Esophagus (tissue), 2 donors: ENCODE measurements around the gene FANCC. TPM values are rescaled to one million over a fixed set of nuclear protein-coding genes. Genes with fewer than 3 reads are reported as not detected.

Experiments
- H3K27ac ChIP-seq, 2 donors: one replicate each; pipeline ENCODE4 v1.5.1; 2013; ENCODE audit warnings: low read depth in 2 of 2, mild to moderate bottlenecking in 2 of 2, inconsistent platforms in 1 of 2, low read length in 1 of 2, moderate library complexity in 1 of 2
- H3K27me3 ChIP-seq, 2 donors: one replicate each; pipeline ENCODE4 v1.6.1; 2013; ENCODE audit warnings: low read length in 2 of 2, control low read depth in 1 of 2, mild to moderate bottlenecking in 1 of 2; ENCODE audit not compliant: insufficient read depth in 2 of 2, control insufficient read depth in 1 of 2
- H3K36me3 ChIP-seq, 2 donors: one replicate each; pipeline ENCODE4 v1.6.1; 2013; ENCODE audit warnings: low read length in 1 of 2; ENCODE audit not compliant: control insufficient read depth in 2 of 2, insufficient read depth in 2 of 2
- H3K4me1 ChIP-seq, 2 donors: one replicate each; pipeline ENCODE4 v1.6.1; 2013; ENCODE audit warnings: low read length in 1 of 2; ENCODE audit not compliant: control insufficient read depth in 2 of 2, insufficient read depth in 2 of 2
- H3K4me3 ChIP-seq, 2 donors: one replicate each; pipeline ENCODE4 v1.5.1; 2013; ENCODE audit warnings: low read length in 2 of 2, mild to moderate bottlenecking in 2 of 2, low read depth in 1 of 2, moderate library complexity in 1 of 2
- H3K9me3 ChIP-seq, 2 donors: one replicate each; pipeline ENCODE4 v1.6.1; 2013; ENCODE audit warnings: mild to moderate bottlenecking in 2 of 2, low read depth in 1 of 2, low read length in 1 of 2, moderate library complexity in 1 of 2; ENCODE audit not compliant: control insufficient read depth in 2 of 2, insufficient read depth in 1 of 2
- WGBS, 2 donors: extraction: QIAGEN DNeasy Blood & Tissue Kit; methylation state at CpG; one replicate each; pipeline ENCODE4 v1.1.7; 2013; 5-methylcytosine and 5-hydroxymethylcytosine counted together
- polyA plus RNA-seq, 2 donors: library from polyadenylated mRNA; stranded (reverse); fragments of 200-250 nt; gene quantifications; one replicate each; pipeline ENCODE4 v1.2.3, GENCODE V29; 2013
- donor health status: healthy with polysubstance abuse.
- donor health status: Bipolar disorder and iron deficiency.

Gene FANCC
- polyA plus RNA-seq, 2 donors = 2.5 to 3.6 TPM

DNA sequence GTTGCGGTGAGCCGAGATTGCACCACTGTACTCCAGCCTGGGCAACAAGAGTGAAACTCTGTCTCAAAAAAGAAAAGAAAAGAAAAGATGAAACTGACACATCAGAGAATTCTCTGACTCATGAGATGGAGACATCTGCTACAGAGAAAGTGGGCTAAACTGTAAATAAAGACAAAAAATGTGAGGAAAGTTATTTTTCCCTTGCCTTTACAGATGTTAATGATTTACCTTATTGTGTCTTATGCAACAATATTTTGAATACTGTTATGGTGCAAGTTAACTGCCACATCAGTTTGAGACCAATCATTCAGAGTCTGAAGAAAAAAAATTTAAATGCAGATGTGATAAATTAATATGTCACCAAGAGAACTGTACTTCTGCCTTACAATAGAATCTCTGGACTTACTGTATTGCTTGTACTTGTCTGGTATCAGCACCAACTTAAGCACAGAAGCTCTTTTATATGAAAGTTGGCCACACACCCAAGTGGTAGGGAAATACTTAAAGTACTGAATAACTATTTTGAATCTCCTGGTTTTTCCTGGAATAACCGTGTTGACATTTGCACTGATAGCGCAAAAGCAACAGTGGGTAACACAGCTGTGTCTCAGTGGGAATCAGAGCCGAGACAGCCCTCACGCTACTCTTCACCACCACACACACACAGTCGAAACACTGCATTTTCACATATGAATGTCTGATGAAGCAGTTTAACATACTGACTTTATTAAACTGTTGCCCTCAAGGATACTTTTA is 169.9 kb downstream of the FANCC start:
- Histone ChIP-seq H3K36me3 (no peaks in the 10 kb centered on the region), H3K4me3 (no peak overlapping the region), H3K27me3 (no peaks in the 10 kb centered on the region), H3K27ac (no peak overlapping the region), H3K4me1 (no peaks in the 10 kb centered on the region), H3K9me3 (no peaks in the 10 kb centered on the region)
- WGBS, 2 donors = 78 to 86% methylated on average over 7 of the region's 7 CpGs

DNA sequence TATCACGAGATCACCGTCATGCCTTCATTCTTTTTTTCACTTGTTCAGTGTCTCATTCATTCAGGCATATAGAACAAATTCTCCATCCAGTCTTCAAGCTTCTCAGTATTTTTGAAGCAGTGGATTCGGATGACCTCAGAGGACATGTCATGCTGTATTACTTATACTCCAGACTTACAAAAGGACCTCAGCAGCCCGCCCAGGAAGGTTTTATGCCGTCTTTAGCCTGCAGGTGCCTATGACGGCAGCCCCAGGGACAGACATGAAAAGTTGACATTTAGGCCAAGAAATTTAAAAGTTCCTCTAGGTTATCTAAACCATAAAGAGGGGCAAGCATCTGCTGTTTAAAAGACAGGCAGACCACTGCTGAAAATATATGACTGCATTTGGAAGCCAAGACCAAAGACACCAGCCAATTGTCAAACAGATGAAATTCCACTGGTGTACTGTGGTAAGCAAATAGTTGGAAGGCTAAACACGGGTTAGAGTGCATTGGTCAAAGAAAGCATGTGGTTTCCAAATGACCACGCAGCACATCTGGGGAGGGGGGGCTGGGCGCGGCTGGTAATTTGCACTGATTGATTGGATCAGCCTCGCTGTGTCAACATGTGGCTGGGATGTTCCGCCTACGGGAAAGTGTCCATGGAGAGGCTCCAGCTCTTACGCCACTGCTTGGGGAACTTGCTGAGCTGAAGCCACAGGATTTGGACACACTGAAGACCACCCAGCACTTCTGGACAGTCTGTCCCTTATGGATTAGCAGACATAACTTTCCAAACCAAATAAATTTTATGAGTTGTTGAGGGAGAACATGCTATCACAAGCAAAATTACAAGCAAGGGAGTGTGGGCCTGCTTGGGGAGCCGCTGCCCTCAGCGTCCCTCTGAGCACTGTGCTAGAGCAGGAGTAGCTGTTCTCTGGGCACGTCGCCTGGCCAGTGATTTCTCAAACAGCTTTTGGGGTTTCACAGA is 173.6 kb downstream of the FANCC start:
- Histone ChIP-seq H3K27me3 (no peaks in the 10 kb centered on the region), H3K9me3 (no peaks in the 10 kb centered on the region), H3K36me3 (no peaks in the 10 kb centered on the region), H3K27ac (peak overlapping the region; percentile 20 to 49), H3K4me3 (no peak overlapping the region), H3K4me1 (no peaks in the 10 kb centered on the region)
- WGBS, 2 donors = 62 to 72% methylated on average over 18 of the region's 18 CpGs

DNA sequence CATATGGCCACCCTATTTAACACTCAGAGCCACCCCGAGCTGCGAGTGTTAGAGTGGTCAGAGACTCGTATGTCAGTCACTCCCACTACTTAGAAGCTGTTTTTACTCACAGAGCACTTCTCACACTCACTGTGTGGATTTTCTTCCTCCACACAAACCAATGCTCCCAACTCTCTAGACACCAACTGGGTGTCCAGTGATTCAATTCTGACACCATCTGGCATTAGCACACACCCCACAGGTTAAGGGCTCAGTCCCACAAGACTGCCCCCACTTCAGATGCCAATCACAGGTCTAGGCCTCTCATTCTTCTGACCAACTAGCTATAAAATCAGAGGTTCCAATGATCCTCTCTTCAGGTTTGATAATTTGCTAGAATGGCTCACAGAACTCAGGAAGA is 174.8 kb downstream of the FANCC start:
- peaks cover 0 to 2% of the 10 kb centered on the region in 2 donors for H3K36me3 ChIP-seq
- 63 to 78% methylated on average over 3 of the region's 3 CpGs for WGBS, 2 donors
- no peak overlapping the region for H3K4me3 ChIP-seq
- H3K4me1 ChIP-seq = no peaks in the 10 kb centered on the region
- no peaks in the 10 kb centered on the region for H3K27me3 ChIP-seq
- peak overlapping the region; percentile 11 to 37 for H3K27ac ChIP-seq
- no peaks in the 10 kb centered on the region for H3K9me3 ChIP-seq

DNA sequence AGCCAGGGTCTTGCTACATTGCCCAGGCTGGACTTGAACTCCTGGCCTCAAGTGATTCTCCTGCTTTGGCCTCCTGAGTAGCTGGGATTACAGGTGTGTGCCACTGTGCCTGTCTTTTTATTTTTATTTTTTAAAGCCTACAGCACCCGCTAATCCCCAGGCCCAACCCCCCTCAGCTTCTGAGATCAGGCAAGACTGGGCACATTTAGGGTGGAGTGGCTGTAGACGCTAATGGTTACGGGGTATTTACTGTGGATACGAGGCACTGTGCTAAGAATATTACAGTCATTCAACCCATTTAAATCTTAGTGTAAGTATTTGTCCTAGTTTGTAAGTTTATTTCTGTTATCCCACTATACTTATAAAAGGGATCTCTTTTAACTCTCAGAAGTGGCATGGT is 175.2 kb downstream of the FANCC start:
- Histone ChIP-seq H3K4me3 (no peak overlapping the region), H3K27me3 (no peaks in the 10 kb centered on the region), H3K27ac (peak overlapping the region in 1 of 2 donors; percentile 11), H3K36me3 (peaks cover 0 to 2% of the 10 kb centered on the region in 2 donors), H3K9me3 (no peaks in the 10 kb centered on the region), H3K4me1 (no peaks in the 10 kb centered on the region)
- WGBS, 2 donors = 44 to 72% methylated on average over 4 of the region's 4 CpGs

DNA sequence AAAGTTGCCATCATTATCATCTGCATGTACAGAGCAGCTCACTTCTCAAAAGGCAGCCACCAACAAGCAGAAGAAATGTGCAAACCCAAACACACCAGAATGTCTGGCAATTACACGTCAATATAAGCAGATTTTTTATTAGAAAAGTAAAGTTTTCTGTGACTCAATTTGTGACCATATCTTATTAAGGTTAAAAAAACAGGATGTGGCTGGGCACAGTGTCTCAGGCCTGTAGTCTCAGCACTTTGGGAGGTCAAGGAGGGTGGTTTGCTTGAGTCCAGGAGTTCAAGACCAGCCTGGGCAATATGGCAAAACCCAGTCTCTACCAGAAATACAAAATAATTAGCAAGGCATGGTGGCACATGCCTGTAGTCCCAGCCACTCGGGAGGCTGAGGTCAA is 176.7 kb downstream of the FANCC start:
- WGBS, 2 donors = 77 to 80% methylated on average over 2 of the region's 2 CpGs
- H3K4me3 ChIP-seq = no peak overlapping the region
- no peaks in the 10 kb centered on the region for H3K4me1 ChIP-seq
- no peaks in the 10 kb centered on the region for H3K9me3 ChIP-seq
- H3K27ac ChIP-seq = no peak overlapping the region
- H3K36me3 ChIP-seq = peaks cover 0 to 2% of the 10 kb centered on the region in 2 donors
- H3K27me3 ChIP-seq = no peaks in the 10 kb centered on the region

DNA sequence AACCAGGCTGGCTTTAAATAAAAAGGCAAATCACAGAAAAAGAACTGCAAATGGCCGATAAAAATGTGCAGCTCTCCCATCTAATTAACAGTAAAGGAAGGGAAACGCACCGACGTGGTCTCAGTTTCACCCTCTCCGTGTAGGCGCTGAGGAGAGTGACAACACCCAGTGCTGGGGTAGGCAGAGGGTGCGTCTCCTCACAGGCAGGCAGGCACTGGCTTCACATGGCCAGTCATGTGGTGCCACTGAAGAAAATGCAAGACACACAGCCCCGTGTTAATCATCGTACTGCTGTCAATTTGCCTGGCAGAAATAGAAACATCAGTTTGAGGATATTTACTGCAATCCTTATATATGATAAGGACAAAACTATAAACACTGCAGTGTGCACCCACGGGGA is 178.4 kb downstream of the FANCC start:
- no peaks in the 10 kb centered on the region for H3K9me3 ChIP-seq
- peaks cover 0 to 2% of the 10 kb centered on the region in 2 donors for H3K36me3 ChIP-seq
- H3K27me3 ChIP-seq = no peaks in the 10 kb centered on the region
- no peaks in the 10 kb centered on the region for H3K4me1 ChIP-seq
- H3K4me3 ChIP-seq = no peak overlapping the region
- WGBS, 2 donors = 92 to 93% methylated on average over 10 of the region's 10 CpGs
- H3K27ac ChIP-seq = no peak overlapping the region

DNA sequence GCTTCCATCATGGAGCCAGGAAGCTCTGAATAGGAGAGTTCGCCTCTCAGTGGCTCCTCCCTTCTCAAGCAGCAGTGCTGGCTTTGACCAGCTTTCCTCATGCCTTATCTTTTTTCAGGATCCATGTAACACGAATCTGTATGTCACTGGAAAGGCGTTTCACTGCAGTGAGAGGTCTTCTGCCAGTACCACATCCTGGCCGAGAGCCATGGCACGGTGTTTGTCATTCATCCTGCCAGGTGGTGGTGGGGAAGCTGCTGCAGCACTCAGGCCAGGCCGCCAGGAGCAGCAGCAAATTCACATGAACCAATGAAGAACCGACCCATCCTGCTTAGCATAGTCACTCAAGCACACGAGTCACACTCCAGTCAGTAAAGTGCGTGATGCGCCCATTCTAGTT is 179.0 kb downstream of the FANCC start:
- no peaks in the 10 kb centered on the region for H3K9me3 ChIP-seq
- 69 to 75% methylated on average over 10 of the region's 10 CpGs for WGBS, 2 donors
- no peaks in the 10 kb centered on the region for H3K27me3 ChIP-seq
- H3K4me1 ChIP-seq = no peaks in the 10 kb centered on the region
- no peak overlapping the region for H3K27ac ChIP-seq
- H3K36me3 ChIP-seq = peaks cover 0 to 2% of the 10 kb centered on the region in 2 donors
- no peak overlapping the region for H3K4me3 ChIP-seq

DNA sequence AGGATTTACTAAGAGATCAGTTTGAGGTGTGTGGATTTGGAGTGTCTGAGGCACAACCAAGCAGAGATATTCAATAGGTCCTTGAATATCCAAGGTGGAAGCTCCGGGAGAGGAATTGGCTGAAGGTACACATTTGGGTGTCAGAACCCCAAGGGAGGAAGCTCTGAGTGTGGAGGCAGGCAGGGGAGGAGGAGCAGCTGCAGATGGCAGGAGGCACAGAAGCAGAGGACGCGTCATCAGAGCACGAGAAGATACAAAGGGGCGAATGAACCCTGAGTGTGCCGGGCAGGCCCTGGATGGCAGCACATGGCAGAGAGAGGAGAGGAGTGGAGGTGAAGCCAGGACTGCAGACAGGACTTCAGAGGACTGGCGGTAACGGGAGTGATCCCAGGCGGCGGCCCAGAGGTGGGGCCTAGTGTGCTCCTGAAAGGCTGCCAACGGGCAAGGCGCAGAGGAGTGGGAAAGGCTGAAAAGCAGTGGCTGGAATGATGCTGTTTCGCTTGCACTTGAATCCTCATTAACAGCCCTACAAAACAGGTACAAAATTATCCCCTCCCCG is 179.8 kb downstream of the FANCC start:
- Histone ChIP-seq H3K4me1 (no peaks in the 10 kb centered on the region), H3K9me3 (no peaks in the 10 kb centered on the region), H3K27ac (no peak overlapping the region), H3K4me3 (no peak overlapping the region), H3K27me3 (no peaks in the 10 kb centered on the region), H3K36me3 (peaks cover 0 to 2% of the 10 kb centered on the region in 2 donors)
- 92 to 95% methylated on average over 14 of the region's 14 CpGs for WGBS, 2 donors

DNA sequence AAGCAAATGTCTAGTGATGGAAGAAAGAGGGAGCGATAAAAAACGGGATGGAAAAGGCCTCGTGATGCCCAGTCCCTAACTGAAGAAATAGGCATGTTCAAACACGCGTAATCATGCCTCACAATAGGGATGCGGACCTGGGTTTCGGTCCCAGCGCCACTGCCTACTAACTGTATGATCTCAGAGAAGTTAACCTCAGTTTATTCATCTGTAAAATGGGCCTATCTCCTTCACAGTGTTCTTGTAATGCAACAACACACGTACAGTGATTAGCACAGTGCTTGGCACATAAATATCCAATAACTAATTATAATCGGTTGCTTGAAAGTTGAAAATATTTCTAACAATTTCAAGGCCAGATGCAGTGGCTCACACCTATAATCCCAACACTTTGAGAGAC is 181.8 kb downstream of the FANCC start:
- WGBS, 2 donors = 94 to 95% methylated on average over 10 of the region's 10 CpGs
- no peaks in the 10 kb centered on the region for H3K27me3 ChIP-seq

More for the DNA sequence above, 181.8 kb downstream of the FANCC start:
- H3K4me1 ChIP-seq = no peaks in the 10 kb centered on the region
- H3K27ac ChIP-seq = no peak overlapping the region
- H3K9me3 ChIP-seq = no peaks in the 10 kb centered on the region
- no peak overlapping the region for H3K4me3 ChIP-seq
- peaks cover 0 to 2% of the 10 kb centered on the region in 2 donors for H3K36me3 ChIP-seq
